ENCODE results near the gene F2RL3.

DNA sequence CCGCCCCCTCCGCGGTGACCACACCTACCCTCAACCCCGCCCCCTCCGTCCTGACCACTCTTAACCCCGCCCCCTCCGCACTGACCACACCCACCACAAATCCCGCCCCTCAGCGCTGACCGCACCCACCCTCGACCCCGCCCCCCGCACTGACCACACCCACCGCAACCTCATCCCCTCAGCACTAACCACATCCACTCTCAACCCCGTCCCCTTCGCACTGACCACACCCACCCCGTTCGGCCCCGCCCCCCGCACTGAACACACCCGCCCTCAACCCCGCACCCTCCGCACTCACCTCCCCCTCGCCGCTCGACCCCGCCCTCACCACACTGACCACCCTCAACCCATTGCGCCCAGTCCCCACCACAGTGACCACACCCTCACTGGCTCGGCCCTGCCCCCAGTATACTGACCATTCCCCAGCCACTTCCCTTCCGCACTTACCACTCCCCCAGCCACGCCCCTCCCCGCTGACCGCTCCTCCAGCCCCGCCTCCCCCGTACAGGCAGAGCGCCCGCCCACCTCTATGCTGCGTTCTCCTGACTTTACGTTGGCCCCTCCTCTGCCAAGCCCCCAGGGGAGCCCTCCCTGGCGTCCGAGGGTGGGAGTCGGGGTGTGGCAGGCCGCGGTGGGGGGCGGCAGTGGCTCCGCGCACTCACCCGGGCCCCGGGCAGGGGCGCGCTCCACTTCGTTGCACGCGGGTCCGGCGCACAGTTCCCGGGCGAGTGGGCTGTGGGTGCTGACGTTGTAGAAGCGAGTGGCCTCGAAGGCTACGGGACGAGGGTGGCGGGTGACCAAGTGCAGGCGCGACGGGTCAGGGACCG, 8.4 kb downstream of the F2RL3 start:
- TF ChIP-seq CTCF (optimal IDR thresholded peaks at IDR 0.05 in 1 of 3, IDR thresholded peaks at IDR 0.05 in 1 of 3, conservative IDR thresholded peaks at IDR 0.05 in 1 of 3; ENCODE audit: extremely low read depth in 1 of 3, insufficient read depth in 2 of 3, low read length in 3 of 3) (no peak), EZH2 (IDR thresholded peaks at IDR 0.05; ENCODE audit: low read length) (no peak)

Data from keratinocyte (primary cell).